K562 (cell line): Measurements from ENCODE around the gene NEDD4. TPM values are rescaled to one million over a fixed set of nuclear protein-coding genes. Genes with fewer than 3 reads are reported as not detected.
A peak's percentile ranks its signal among the peaks of the same experiment; 100 is the strongest.

Experiments
- ATAC-seq: fragments of 200-7000 bp; cut with Tn5 transposase; 3 replicates; pipeline ENCODE4 v1.9.1; 2020; ENCODE audit warnings: moderate library complexity
- BruUV-seq: library from RNA; stranded (reverse); fragments of 400-500 nt; replicated peaks from 2 replicates; lab custom pipeline; 2021; lab: Mats Ljungman, UMichigan
- CTCF ChIA-PET: fragments of 300-600 bp; formaldehyde crosslinking; extraction: SDS; loops from one replicate; lab custom pipeline; 2021; ENCODE audit warnings: low intra/inter-chr PET ratio; lab: Yijun Ruan, JAX
- POLR2A ChIA-PET: fragments of 300-600, 350-650 bp; sonication (Branson Sonifier 250); formaldehyde crosslinking; extraction: SDS; loops from one replicate; lab custom pipeline; 2021; ENCODE audit warnings: antibody characterized with exemption, inconsistent platforms; lab: Yijun Ruan, JAX
- DNase-seq, 4 experiments: peaks; one replicate each; pipeline versions ENCODE4 v3.0.0 to v3.0.0-alpha.2; 2011 to 2018; ENCODE audit warnings: low spot score in 3 of 4, mixed read lengths in 3 of 4; ENCODE audit errors: extremely low read depth in 1 of 4
- FAIRE-seq: peaks from 2 replicates; lab custom pipeline; 2011; peaks lifted over from hg19 to GRCh38; lab: Jason Lieb, UNC
- H2AFZ ChIP-seq: 2 replicates; pipeline ENCODE4 v1.6.0; 2011; ENCODE audit warnings: low read depth, low read length, control low read depth, inconsistent platforms
- H3K27ac ChIP-seq: fragments of 200-600 bp; 3 replicates; pipeline ENCODE4 v1.8.0; 2011; ENCODE audit warnings: low read depth, mild to moderate bottlenecking, control low read depth, inconsistent platforms, low read length, moderate library complexity, mixed read lengths; ENCODE audit errors: extremely low read depth
- H3K27me3 ChIP-seq, 2 experiments: fragments of 300-600 bp in 1 of 2; 2 replicates in 1 of 2; 3 replicates in 1 of 2; pipeline versions ENCODE4 v1.6.0 to v1.8.0; 2011; ENCODE audit warnings: inconsistent platforms in 2 of 2, low read length in 2 of 2, mild to moderate bottlenecking in 1 of 2, mixed read lengths in 1 of 2, moderate library complexity in 1 of 2; ENCODE audit not compliant: control insufficient read depth in 2 of 2, insufficient read depth in 2 of 2
- H3K36me3 ChIP-seq: fragments of 300-600 bp; 3 replicates; pipeline ENCODE4 v1.8.0; 2011; ENCODE audit warnings: mild to moderate bottlenecking, low read length, inconsistent platforms; ENCODE audit not compliant: control insufficient read depth, insufficient read depth
- H3K4me1 ChIP-seq, 2 experiments: fragments of 200-600 bp in 1 of 2; replicated peaks in 1 of 2; 2 replicates in 1 of 2; 3 replicates in 1 of 2; pipeline versions ENCODE4 v1.5.1 to v1.8.0; 2011; ENCODE audit warnings: inconsistent platforms in 2 of 2, low read length in 2 of 2, mild to moderate bottlenecking in 1 of 2, mixed read lengths in 1 of 2, moderate library complexity in 1 of 2; ENCODE audit not compliant: control insufficient read depth in 2 of 2, insufficient read depth in 2 of 2
- H3K4me2 ChIP-seq: 2 replicates; pipeline ENCODE4 v1.6.1; 2011; ENCODE audit warnings: low read length, control low read depth, inconsistent platforms, mixed read lengths; ENCODE audit not compliant: insufficient read depth
- H3K4me3 ChIP-seq: fragments of 200-600 bp; sonication (generic), shearing (Covaris generic); 2 replicates; pipeline ENCODE4 v1.5.1; 2016; ENCODE audit warnings: control low read depth, inconsistent platforms
- H3K79me2 ChIP-seq: fragments of 200-600 bp; 3 replicates; pipeline ENCODE4 v1.8.0; 2011; ENCODE audit warnings: low read length, inconsistent platforms; ENCODE audit not compliant: control insufficient read depth, insufficient read depth
- H3K9ac ChIP-seq, 2 experiments: 2 replicates each; pipeline versions ENCODE4 v1.6.0 to v1.6.1; 2011; ENCODE audit warnings: low read depth in 2 of 2, low read length in 2 of 2, control low read depth in 1 of 2, inconsistent platforms in 1 of 2, mild to moderate bottlenecking in 1 of 2, mixed read lengths in 1 of 2; ENCODE audit not compliant: insufficient read depth in 1 of 2
- H3K9me1 ChIP-seq: one replicate; pipeline ENCODE4 v1.6.0; 2011; ENCODE audit warnings: inconsistent platforms, mild to moderate bottlenecking, low read length, moderate library complexity; ENCODE audit not compliant: control insufficient read depth, insufficient read depth
- H3K9me3 ChIP-seq: replicated peaks from 2 replicates; pipeline ENCODE4 v1.5.1; 2011; ENCODE audit warnings: low read depth, low read length, inconsistent platforms; ENCODE audit not compliant: control insufficient read depth, insufficient read depth
- H4K20me1 ChIP-seq: replicated peaks from 2 replicates; pipeline ENCODE4 v1.6.1; 2011; ENCODE audit warnings: low read length, inconsistent platforms, mixed read lengths; ENCODE audit not compliant: control insufficient read depth, insufficient read depth
- GTF2E2 ChIP-seq: fragments of 200-800 bp; sonication (Bioruptor generic); IDR thresholded peaks from 2 replicates; pipeline ENCODE4 v1.6.1; 2016; ENCODE audit warnings: missing genetic modification characterization, missing compliant biosample characterization
- GTF2F1 ChIP-seq: IDR thresholded peaks from 2 replicates; pipeline ENCODE4 v1.6.1; 2011; ENCODE audit warnings: low read depth, low read length, improper control_type of control experiment
- KDM1A ChIP-seq, 2 experiments: fragments of 450-650 bp; IDR thresholded peaks; 2 replicates each; pipeline ENCODE4 v1.6.1; 2016; ENCODE audit warnings: mild to moderate bottlenecking in 2 of 2
- MCM2 ChIP-seq: fragments of 450-650 bp; IDR thresholded peaks from 2 replicates; pipeline ENCODE4 v1.6.1; 2017; ENCODE audit warnings: low read depth, mild to moderate bottlenecking
- TCF7 ChIP-seq: sonication (generic); IDR thresholded peaks from 2 replicates; pipeline ENCODE4 v1.6.1; 2016; ENCODE audit warnings: antibody characterized with exemption, borderline replicate concordance
- TEAD2 ChIP-seq: fragments of 450-650 bp; IDR thresholded peaks from 2 replicates; pipeline ENCODE4 v1.6.1; 2016; ENCODE audit warnings: missing genetic modification characterization, control low read depth, missing compliant biosample characterization
- ZEB2 ChIP-seq: fragments of 450-650 bp; IDR thresholded peaks from 2 replicates; pipeline ENCODE4 v1.6.1; 2016
- ZNF589 ChIP-seq: fragments of 200-800 bp; sonication (Bioruptor generic); IDR thresholded peaks from 2 replicates; pipeline ENCODE4 v1.6.1; 2016; ENCODE audit warnings: low read depth, missing genetic modification characterization, missing compliant biosample characterization
- ZNF75A ChIP-seq: fragments of 450-650 bp; formaldehyde crosslinking; IDR thresholded peaks from 2 replicates; pipeline ENCODE4 v1.4.0; 2020; ENCODE audit warnings: mild to moderate bottlenecking
- WGBS: fragments of 100-300 bp; shearing (Covaris generic); methylation state at CpG from one replicate; pipeline ENCODE4 v1.1.6; 2016; ENCODE audit warnings: low coverage, mixed read lengths; ENCODE audit not compliant: insufficient coverage; ENCODE audit errors: missing lambda C conversion rate; 5-methylcytosine and 5-hydroxymethylcytosine counted together
- in situ Hi-C: fragments of 300-500 bp; cut with MboI; formaldehyde crosslinking; loops from 4 replicates; pipeline ENCODE4 v1.15.0; 2018; ENCODE audit warnings: inconsistent platforms, mixed read lengths
- intact Hi-C: fragments of 100-400 bp; cut with micrococcal nuclease; formaldehyde crosslinking; loops from 2 replicates; pipeline ENCODE4 v1.14.2; 2022
- polyA plus RNA-seq, 8 experiments: library from polyadenylated mRNA; depleted of rRNA in 4 of 8; stranded (reverse) in 5 of 8; unstranded in 3 of 8; fragments of >200 nt; fragmentation: Nextera tagmentation in 2 of 8; fragmentation: Illumina TruSeq in 1 of 8; extraction: Ambion mirVana in 2 of 8; extraction: Trizol in 1 of 8; gene quantifications; 2 replicates each; pipeline versions ENCODE4 v1.2.1 to v1.2.3, GENCODE V29; 2011 to 2014; ENCODE audit warnings: inconsistent platforms in 1 of 8, missing spikeins in 1 of 8
- total RNA-seq, 7 experiments: library from RNA; depleted of rRNA in 6 of 7; stranded (reverse); fragments of >200 nt in 6 of 7; fragmentation: Illumina TruSeq in 2 of 7; extraction: Trizol in 2 of 7; gene quantifications; 2 replicates each; pipeline versions ENCODE4 v1.2.1 to v1.2.3, GENCODE V29; 2011 to 2021; ENCODE audit warnings: low replicate concordance in 1 of 7
- TF ChIP-seq, protein P1 (sequence below): fragments of 250-450 bp; sonication (Bioruptor Pico); IDR thresholded peaks from 2 replicates; pipeline ENCODE4 v1.8.0; 2022; ENCODE audit warnings: moderate library complexity, mild to moderate bottlenecking, inconsistent platforms
- TF ChIP-seq, protein P2 (sequence below): IDR thresholded peaks from 3 replicates; pipeline ENCODE4 v1.6.1; 2011; ENCODE audit warnings: borderline replicate concordance, mild to moderate bottlenecking, moderate library complexity; ENCODE audit not compliant: insufficient read length; ENCODE audit errors: extremely low read depth
- TF ChIP-seq, protein P3 (sequence below): fragments of 450-650 bp; conservative IDR thresholded peaks from 2 replicates; pipeline ENCODE4 v1.6.1; 2016; ENCODE audit warnings: missing genetic modification characterization, low read depth, mild to moderate bottlenecking, missing compliant biosample characterization, moderate library complexity

The NEDD4 gene
- total and polyA plus RNA-seq, 9 of the 15 experiments (the other 6 are each of a cell fraction or from before 2014, with no cell fraction given): 7.2 to 23.7 (median 17.3) TPM

DNA sequence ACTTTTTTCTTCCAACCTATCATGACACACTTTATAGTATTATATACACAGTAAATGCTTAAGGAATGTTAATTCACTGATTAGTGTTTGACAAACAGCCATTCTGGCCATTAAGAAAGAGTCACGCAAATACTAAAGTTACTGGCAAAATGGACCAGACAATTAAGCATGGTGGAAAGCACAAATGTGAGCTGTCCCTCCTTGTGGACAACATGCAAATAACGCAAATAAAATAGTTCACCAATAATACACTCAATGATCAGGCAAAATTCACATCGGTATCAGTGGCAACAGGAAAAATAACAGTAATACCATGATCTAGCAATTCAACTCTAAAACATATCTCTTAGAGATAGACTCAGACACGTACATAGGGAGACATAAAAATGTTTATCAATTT is 71.7 kb downstream of the NEDD4 start:
- POLR2A ChIA-PET: no interaction called here
- 77% methylated on average over 4 of the region's 4 CpGs for WGBS
- Histone ChIP-seq H3K4me3 (no peak overlapping the region), H3K4me1 (no peaks in the 10 kb centered on the region), H3K36me3 (no peaks in the 10 kb centered on the region), H3K9ac (no peak overlapping the region), H2AFZ (no peak overlapping the region), H3K4me2 (no peak overlapping the region), H4K20me1 (no peaks in the 10 kb centered on the region), H3K27me3 (no peaks in the 10 kb centered on the region), H3K79me2 (no peaks in the 10 kb centered on the region), H3K27ac (no peak overlapping the region), H3K9me1 (no peaks in the 10 kb centered on the region), H3K9me3 (no peaks in the 10 kb centered on the region)
- ATAC-seq: no peak
- FAIRE-seq: no peak
- no TSS peak for BruUV-seq
- DNase-seq: no peak
- CTCF ChIA-PET: no interaction called here
- in situ Hi-C loops (no loop called here), intact Hi-C loops (no loop called here)
- TF ChIP-seq KDM1A (IDR thresholded peaks at IDR 0.05) (no peak), TCF7 (no peak), ZNF589 (CRISPR knock-in tag) (no peak), TEAD2 (tag) (no peak), GTF2F1 (no peak)
- TF ChIP-seq, protein P1, sequence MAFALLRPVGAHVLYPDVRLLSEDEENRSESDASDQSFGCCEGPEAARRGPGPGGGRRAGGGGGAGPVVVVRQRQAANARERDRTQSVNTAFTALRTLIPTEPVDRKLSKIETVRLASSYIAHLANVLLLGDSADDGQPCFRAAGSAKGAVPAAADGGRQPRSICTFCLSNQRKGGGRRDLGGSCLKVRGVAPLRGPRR (CRISPR knock-in tag): no peak

DNA sequence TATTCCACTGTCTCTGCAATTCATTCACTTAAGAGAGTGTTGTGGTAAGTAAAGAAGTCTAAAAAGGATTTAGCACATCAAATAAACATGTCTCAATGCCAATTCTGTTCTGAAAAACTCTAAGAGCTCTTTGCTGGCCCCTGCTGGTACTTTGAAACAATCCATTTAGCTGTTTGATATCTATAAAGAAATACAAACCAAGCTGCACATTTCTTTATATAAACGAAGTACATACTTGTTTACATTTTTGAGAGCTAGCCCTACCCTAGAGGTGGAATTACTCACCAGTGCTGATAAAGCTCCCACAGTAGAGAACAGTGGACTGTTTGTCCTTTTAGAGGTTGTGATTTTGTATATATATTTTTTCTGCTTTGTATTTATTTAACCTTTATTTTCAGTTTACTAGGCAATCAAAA is 75.5 kb downstream of the NEDD4 start:
- Histone ChIP-seq H3K27me3 (no peaks in the 10 kb centered on the region), H3K9me3 (no peaks in the 10 kb centered on the region), H3K36me3 (no peaks in the 10 kb centered on the region), H3K4me2 (no peak overlapping the region), H4K20me1 (no peaks in the 10 kb centered on the region), H3K9ac (no peak overlapping the region), H3K9me1 (no peaks in the 10 kb centered on the region), H3K79me2 (no peaks in the 10 kb centered on the region), H3K4me1 (no peaks in the 10 kb centered on the region), H3K27ac (no peak overlapping the region), H3K4me3 (no peak overlapping the region), H2AFZ (no peak overlapping the region)
- DNase-seq: peak; percentile 6 to 28 (median 10)
- ChIA-PET POLR2A (interaction anchor here (0.5 to 0.9 kb wide), 3 partner anchors 20 to 52 kb away, joined by 3 to 4 read pairs (median 3); no protein-coding TSS in a partner anchor), CTCF (no interaction called here)
- intact Hi-C loops (loop anchor here (10.0 kb wide), 1 partner anchor 263 kb away; no protein-coding TSS in a partner anchor), in situ Hi-C loops (no loop called here)
- peak; percentile 55 for FAIRE-seq
- no TSS peak for BruUV-seq
- ATAC-seq: peak; percentile 47; the same call in 2 of the 3 replicates
- WGBS: 0% methylated on average over 1 of the region's 1 CpG
- TF ChIP-seq, protein P2, sequence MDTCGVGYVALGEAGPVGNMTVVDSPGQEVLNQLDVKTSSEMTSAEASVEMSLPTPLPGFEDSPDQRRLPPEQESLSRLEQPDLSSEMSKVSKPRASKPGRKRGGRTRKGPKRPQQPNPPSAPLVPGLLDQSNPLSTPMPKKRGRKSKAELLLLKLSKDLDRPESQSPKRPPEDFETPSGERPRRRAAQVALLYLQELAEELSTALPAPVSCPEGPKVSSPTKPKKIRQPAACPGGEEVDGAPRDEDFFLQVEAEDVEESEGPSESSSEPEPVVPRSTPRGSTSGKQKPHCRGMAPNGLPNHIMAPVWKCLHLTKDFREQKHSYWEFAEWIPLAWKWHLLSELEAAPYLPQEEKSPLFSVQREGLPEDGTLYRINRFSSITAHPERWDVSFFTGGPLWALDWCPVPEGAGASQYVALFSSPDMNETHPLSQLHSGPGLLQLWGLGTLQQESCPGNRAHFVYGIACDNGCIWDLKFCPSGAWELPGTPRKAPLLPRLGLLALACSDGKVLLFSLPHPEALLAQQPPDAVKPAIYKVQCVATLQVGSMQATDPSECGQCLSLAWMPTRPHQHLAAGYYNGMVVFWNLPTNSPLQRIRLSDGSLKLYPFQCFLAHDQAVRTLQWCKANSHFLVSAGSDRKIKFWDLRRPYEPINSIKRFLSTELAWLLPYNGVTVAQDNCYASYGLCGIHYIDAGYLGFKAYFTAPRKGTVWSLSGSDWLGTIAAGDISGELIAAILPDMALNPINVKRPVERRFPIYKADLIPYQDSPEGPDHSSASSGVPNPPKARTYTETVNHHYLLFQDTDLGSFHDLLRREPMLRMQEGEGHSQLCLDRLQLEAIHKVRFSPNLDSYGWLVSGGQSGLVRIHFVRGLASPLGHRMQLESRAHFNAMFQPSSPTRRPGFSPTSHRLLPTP: no peak
- TF ChIP-seq, protein P3, sequence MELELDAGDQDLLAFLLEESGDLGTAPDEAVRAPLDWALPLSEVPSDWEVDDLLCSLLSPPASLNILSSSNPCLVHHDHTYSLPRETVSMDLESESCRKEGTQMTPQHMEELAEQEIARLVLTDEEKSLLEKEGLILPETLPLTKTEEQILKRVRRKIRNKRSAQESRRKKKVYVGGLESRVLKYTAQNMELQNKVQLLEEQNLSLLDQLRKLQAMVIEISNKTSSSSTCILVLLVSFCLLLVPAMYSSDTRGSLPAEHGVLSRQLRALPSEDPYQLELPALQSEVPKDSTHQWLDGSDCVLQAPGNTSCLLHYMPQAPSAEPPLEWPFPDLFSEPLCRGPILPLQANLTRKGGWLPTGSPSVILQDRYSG (tag): no peak
- TF ChIP-seq ZNF75A (CRISPR knock-in tag) (no peak), MCM2 (no peak), ZEB2 (no peak), GTF2E2 (no peak)
